Endothelial cell of hepatic sinusoid (primary cell): Measurements from ENCODE around the gene THSD7B.
"Not testable (repeated sequence)": the region's sequence is repeated elsewhere in the genome, so short reads cannot be mapped to it uniquely, and the experiment has no call there.

ENCODE experiments used
- in situ Hi-C: cut with HindIII; loops from 2 replicates; pipeline ENCODE4 v1.10.0; 2017; ENCODE audit warnings: low sequenced_read_pairs

THSD7B gene

DNA sequence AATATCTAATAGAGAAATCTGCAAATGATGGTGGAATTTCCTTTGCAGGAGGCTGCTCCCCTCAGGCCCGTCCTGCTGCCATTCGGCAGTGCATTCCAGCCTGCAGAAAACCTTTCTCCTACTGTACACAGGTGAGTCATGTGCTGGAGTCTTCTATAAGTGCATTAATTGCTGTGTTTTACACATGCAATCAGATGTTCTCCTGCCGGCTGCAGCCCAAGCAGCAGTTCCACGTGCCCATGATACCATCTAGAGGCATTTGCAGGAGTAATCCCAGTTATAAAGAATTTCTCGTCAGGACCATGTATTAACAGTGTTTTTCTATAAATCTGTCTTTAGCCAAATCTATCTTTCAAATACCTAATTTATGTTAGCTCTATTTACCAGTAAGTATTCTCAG is 894.3 kb downstream of the THSD7B start:
- in situ Hi-C loops = no loop called here

DNA sequence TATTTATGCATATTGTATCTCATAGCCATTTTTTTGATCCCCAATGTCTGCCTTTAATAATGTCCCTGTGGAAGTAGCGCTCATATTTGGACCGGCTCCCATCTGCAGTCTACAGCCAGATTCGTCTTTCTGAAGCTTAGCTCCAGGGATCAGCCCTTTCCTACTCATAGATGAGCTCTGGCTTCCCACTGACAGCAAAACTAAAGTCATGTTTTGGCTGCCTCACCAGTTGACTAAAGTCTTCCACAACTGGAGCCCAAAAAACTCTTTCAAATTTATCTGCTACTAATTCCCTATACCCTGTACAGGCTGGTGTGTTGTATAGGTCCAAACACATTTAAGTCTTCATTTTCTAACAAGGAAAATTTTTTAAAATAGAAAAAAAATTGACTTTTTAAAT is 904.8 kb downstream of the THSD7B start:
- in situ Hi-C loops = no loop called here

DNA sequence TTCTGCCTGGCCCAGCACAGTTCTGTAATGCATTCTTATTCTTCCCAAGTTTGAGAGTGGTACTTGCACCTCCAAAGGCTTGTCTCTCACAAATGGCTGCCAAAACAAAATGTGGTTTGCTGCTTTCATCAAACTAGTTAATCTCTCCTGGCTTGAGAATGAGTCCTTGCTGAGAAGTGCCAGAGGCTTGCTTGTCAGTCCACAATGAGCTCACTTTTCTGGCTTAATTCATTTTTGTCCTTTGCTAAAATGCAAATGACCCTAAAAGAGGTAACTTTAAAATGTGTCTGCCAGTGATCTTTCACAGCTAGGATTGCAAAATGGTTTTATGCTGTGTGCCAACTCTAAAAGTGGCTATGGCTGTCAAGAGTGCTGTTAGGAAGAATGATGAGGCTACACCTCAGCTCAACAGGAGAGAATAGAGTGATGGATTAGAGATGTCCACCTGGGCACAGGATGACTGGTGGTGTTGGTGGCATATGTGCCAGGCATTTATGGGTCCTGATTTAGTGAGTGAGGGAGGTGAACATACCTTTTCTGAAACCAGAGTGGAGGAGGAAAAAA is 907.7 kb downstream of the THSD7B start:
- in situ Hi-C loops = no loop called here

DNA sequence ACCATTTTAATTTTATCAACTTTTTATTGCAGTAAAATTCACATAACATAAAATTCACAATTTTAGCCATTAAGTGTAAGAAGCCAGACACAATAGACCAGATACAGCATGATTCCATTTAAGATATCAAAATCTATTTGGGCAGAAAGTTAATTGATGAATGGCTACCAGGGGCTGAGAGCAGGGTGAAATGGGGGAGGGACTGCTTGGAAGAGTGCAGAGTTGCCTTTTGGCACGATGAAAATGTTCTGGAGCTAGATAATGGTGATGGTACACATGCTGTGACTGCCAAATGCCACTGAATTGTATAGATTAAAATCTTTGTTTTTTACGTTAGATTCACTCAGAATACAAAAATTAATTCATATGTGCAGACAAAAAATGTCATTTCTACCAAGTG is 909.6 kb downstream of the THSD7B start:
- in situ Hi-C loops = no loop called here

DNA sequence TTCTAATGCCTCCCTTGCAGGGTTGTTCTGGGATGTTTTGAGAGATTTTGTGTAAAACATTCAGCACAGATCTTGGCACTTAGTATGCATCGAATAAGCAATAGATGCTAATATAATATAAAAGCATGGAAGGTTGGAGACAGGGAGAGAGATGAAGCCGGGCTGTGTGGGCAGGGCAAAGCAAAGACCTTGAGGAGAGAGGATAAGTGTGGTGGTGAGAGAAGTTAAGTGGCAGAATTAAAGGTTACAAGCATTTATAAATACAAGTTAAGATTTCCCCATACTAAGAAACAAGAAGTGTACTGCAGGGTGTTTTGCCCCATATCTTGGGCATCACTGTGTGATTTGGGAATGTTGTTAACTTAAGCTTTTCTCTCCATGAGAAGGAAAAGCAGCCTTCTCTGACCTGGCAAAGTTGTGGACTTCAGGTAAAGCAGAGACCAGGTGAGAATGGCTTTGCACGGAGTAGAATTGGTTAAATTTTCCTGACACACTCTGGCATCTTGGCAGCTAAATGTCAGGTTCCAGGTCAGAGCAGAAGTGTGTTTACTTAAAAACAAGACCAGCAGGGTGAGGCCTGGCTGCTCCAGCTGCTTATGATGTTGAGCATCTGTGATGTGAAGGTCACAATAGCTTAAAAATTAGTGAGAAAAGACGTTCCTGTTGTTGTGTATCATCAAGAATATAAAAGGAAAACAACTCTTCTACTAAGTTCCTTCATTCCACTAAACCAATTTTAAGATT is 910.4 kb downstream of the THSD7B start:
- in situ Hi-C loops = no loop called here

DNA sequence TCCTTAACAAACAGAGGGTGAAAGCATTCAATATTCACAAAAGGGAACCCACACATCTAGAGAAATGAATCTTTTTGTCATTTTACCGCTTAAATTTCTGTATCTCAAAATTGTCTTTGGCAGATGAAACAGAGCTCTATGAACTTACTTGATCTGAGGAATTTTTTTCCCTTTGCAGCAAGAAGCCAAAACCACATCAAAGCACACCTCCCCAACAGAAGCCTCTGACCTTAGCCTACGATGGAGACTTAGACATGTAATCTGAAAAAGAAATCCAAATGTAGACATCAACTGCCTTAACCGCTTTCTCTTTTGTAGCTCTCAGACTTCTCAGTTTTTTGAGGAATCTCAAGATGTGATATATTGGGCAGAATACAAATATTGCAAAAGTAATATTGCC is 911.0 kb downstream of the THSD7B start:
- in situ Hi-C loops = no loop called here

DNA sequence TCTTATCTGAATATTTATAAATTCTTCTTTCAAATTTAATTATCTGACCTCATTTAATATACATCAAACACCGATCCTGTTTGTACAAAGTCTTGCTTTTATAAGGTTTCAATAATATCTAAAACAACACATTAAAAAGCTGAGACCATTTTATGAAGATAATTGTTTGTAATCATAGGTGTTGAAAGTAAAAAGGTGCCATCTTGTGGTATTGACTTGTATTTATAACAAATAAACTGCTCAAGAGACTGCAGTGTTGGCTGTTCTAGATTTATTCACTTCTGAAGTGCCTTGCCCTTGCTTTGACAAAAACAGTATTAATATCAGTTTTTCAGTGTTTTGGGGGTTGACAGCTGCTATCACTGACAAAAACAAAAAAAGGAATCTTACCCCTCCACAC is 912.1 kb downstream of the THSD7B start:
- in situ Hi-C loops = no loop called here

DNA sequence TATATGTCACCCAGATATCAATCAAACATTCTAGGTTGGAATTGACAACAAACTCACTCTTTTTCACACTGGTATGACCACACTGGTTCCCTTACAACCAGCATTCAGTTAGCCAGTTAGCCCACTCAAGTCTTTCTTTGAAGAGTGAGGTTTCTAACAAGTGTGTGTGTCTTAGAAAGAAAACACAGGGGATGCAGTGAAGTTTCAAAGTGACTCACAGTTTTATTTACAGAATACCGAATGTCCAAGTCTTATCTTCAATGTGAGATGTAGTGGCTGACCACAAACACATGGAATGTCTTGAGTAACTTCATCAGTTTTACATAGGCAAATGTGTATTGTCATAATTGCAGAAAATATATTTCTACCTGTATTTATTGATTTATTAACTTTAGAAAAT is 924.2 kb downstream of the THSD7B start:
- in situ Hi-C loops = no loop called here

DNA sequence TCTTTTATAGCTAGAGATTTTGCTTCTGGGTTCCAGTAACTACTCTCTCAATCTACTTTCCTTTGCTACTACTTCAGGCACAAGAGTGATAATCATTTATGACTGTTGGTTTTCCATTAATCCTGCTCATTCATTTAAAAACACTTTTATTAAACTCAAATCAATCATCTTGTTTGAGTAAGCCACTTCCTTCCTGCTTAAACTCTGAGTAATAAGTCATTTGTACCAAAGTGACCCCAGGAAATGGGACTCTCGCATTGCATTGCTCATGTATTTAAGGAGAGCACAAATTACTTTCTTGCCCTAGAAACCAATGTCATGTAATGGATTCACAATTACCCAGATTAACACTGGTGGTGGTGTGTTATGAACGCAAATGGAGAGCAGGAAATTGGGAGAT is 928.2 kb downstream of the THSD7B start:
- in situ Hi-C loops = no loop called here

DNA sequence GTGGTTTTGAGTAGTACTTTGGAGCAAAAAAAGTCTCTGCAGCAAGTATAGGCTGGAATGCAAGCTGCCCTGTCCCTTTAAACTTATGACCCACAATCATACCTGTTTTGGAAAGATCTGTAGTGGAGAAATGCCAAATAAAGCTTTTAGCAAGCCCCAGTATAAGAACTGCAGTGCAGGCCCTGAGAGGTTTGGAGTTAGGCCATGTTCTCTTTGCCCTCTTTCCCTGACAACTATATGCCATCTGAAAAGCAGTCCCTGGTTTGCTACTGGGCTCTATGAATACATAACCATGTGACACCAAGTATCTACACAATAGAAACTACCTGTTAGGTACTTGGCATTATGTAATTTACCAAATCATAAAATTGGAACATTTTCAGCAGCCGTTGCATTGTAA is 931.6 kb downstream of the THSD7B start:
- in situ Hi-C loops = no loop called here

DNA sequence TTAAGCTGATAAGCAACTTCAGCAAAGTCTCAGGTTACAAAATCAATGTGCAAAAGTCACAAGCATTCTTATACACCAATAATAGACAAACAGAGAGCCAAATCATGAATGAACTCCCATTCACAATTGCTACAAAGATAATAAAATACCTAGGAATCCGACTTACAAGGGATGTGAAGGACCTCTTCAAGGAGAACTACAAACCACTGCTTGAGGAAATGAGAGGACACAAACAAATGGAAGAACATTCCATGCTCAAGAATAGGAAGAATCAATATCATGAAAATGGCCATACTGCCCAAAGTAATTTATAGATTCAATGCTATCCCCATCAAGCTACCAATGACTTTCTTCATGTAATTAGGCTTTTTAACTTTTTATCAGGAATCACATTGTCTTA is 934.9 kb downstream of the THSD7B start:
- in situ Hi-C loops = not testable (repeated sequence)

DNA sequence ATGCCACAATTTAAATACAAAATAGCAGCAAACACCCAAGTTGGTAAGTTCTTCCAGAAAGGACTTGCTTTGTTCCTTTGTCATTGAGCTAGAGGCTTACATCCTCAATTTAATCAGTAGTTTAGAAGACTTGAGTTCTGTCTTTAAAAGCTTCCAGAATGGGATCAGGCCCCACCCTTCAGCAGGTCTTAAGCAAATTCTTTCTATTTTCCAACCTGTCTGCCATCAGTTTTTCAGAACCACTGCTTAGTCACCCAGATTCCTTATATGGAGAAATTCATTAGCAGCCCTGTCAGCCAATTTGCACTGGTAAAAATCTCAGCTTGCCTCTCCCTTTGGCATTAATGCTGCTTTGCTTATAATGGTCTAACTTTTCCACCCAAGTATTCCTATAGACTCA is 935.3 kb downstream of the THSD7B start:
- in situ Hi-C loops = no loop called here

DNA sequence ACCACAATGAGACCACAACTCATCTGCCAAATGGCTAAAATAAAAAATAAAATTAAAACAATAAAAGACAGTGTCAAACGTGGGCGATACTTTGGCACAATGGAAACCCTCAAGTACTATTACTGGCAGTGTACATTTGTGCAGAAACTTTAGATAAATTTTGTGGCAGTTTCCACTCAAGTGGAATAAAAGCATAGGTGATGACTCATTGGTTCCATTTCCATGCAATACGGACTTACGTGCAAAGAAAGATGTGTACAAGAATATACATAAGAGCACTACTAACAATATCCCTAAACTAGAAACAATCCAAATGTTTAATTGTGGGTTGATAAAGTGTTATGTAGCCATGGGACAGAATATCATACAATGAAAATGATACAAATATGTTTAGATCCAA is 940.0 kb downstream of the THSD7B start:
- in situ Hi-C loops = no loop called here

DNA sequence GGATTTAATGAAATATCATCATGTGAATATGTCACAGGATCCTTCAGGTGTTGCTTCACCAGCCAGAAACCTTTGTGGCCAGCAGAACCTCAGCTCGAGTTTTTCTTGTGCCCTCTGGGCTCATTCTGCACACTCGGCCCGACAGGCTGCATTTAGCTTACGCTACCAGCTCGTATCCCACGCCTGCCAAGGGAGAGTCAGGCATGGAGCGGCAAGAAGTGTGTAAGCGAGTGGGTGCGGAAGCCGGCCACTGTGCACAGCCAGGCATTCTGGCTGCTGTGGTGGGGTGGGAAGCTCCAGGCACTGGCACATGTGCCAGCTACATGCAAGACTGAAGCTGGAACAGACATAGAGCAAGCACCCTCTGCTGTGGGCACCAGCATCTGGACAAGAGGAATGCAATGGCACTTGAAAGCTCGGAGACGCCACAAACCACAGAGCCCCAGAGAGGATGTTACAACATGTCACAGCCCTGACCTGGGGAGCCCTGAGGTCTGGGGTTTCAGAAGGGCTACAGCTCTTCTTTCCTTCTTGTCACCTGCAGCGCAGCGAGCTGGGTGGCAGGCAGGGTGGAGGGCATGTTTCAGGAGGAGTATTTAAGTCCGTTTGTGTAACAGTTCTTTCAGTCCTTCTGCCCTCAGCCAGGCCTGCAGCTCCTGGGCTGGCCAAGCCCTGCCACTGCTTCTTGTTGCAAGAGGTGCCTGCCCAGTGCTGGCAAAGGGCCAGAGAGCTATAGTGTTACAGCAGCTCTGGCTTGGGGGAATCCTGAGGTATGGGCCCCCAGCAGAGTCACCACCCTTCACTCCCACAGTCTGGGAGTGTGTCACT is 941.7 kb downstream of the THSD7B start:
- in situ Hi-C loops = no loop called here

DNA sequence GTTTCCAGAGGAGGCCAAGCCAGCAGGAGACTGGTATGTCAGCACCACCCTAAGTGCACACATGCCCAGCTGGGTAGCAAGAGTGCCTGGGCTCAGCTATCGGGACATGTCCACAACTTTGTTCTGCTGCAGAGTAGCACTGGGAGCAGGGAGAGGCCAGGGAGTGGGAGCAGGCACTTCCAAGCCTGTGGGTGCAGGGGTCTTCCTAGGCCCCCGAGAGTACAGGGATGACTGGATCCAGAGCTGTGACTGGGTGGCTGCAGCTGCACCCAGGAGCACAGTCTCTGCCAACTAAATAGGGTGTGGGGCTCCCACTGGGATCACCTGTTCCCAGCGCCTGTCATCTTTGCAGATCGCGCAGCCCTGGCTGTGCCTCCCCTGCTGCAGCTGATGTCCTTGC is 943.0 kb downstream of the THSD7B start:
- in situ Hi-C loops = no loop called here

DNA sequence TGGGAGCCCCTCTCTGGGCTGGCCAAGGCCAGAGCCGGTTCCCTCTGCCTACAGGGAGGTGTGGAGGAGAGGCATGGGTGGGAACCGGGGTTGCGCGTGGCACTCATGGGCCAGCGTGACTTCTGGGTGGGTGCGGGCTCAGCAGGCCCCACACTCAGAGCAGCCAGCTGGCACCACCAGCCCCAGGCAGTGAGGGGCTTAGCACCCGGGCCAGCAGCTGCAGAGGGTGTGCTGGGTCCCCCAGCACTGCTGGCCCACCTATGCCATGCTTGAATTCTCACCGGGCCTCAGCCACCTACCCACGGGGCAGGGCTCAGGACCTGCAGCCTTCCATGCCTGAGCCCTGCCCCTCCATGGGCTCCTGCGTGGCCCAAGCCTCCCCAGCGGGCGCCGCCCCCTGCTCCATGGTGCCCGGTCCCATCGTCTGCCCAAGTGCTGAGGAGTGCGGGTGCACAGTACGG is 950.4 kb downstream of the THSD7B start:
- in situ Hi-C loops = no loop called here

DNA sequence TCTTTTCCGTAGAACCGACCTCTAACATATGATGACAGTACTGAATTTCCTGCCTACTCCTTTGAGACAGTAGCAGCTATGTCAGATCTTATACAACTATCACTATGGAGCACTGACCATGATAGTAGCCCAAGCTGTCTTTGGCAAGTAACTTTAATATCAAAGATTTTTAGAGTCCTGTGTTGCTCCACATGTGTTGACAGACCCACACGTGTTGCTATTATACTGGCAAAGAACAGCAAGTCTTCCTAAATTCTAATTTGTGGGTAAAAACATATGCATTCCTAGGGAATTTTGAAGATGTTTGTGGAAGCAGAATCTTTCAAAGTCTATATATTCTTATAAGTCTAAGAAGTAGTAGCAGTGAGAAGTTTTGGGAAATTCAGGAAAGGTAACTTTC is 953.4 kb downstream of the THSD7B start:
- in situ Hi-C loops = no loop called here

DNA sequence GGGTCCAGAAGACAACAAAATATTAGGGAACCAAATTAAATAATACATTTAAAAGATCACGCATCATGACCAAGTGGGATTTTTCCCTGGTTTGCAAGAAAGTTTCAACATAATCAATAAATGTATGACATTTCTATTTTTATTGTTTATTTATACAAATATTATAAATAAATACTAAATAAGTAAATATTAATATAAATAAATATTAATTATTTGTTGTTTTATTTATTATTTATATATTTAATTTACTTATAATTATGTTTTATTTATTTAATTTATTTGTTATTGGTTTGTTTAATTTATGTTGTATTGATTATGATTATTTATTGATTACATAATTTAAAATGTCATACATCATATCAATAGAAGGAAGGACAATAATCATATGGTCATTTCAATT is 956.4 kb downstream of the THSD7B start:
- in situ Hi-C loops = no loop called here

DNA sequence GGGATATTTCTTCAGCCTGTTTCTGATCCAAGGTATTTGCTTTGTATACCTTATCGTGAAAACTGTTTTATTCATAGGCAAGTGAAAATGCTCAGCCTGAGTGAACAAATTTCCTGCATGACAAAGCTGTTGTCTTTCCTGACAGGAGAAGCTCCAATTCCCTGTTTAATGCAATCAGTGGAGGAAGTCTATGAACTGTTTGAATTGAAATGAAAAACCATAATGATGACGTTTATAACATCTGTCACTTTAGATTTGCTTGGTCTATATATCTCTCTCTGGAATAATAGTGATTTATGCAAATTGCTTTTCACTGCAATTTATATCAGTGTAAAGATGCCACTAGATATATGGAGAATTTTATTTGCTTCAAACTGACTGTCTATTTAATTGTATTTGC is 959.6 kb downstream of the THSD7B start:
- in situ Hi-C loops = no loop called here
